GM18870 (cell line): ENCODE data around the gene OR6C70.

Experiments used
- ATAC-seq: cut with Tn5 transposase; IDR thresholded peaks from one replicate; pipeline ENCODE4 v1.9.1; 2021; ENCODE audit warnings: moderate library complexity; ENCODE audit not compliant: unreplicated experiment

OR6C70 gene

GRCh38 chr12:55420307-55420962 is 49.5 kb downstream of the OR6C70 start:
- no peak for ATAC-seq
